Type B pancreatic cell (in vitro differentiated cells): Measurements from ENCODE around the gene ALDH1A1. TPM values are rescaled to one million over a fixed set of nuclear protein-coding genes. Genes with fewer than 3 reads are reported as not detected.

Experiments used
- DNase-seq: peaks from one replicate; pipeline ENCODE4 v3.0.0; 2021; ENCODE audit warnings: mixed read lengths; ENCODE audit not compliant: unreplicated experiment; ENCODE audit errors: extremely low spot score
- H3K27ac Mint-ChIP-seq: 2 replicates; pipeline ENCODE4 v1.8.0; 2021; ENCODE audit warnings: mild to moderate bottlenecking, mixed read lengths
- H3K27me3 Mint-ChIP-seq: 2 replicates; pipeline ENCODE4 v1.8.0; 2021; ENCODE audit warnings: mixed read lengths
- H3K36me3 Mint-ChIP-seq: 2 replicates; pipeline ENCODE4 v1.8.0; 2021; ENCODE audit warnings: mixed read lengths
- H3K4me1 Mint-ChIP-seq: one replicate; pipeline ENCODE4 v1.8.0; 2021; ENCODE audit warnings: mixed read lengths; ENCODE audit not compliant: unreplicated experiment
- H3K4me3 Mint-ChIP-seq: 2 replicates; pipeline ENCODE4 v1.8.0; 2021; ENCODE audit warnings: mild to moderate bottlenecking, mixed read lengths
- H3K9me3 Mint-ChIP-seq: 2 replicates; pipeline ENCODE4 v1.8.0; 2021; ENCODE audit warnings: mixed read lengths
- CTCF ChIP-seq: fragments of 200-600 bp; sonication (generic); conservative IDR thresholded peaks from 2 replicates; pipeline ENCODE4 v1.5.0; 2021; ENCODE audit warnings: antibody characterized with exemption, mild to moderate bottlenecking
- total RNA-seq: library from RNA; stranded (reverse); gene quantifications from 2 replicates; pipeline ENCODE4 v1.2.1, GENCODE V29; 2021; ENCODE audit warnings: low replicate concordance

Gene ALDH1A1
- total RNA-seq, 1 donor from 2014 or later = 242 TPM

- Mint-ChIP-seq H3K4me3 (no peak overlapping the region), H3K36me3 (no peaks in the 10 kb centered on the region), H3K27me3 (no peaks in the 10 kb centered on the region), H3K4me1 (no peaks in the 10 kb centered on the region), H3K9me3 (no peaks in the 10 kb centered on the region), H3K27ac (peak overlapping the region; percentile 2)
- DNase-seq = no peak
- TF ChIP-seq CTCF = no peak
These were observed 18.9 kb downstream of the ALDH1A1 start for GRCh38 chr9:72933730-72934665.

- Mint-ChIP-seq H3K27ac (no peak overlapping the region), H3K4me3 (no peak overlapping the region), H3K27me3 (no peaks in the 10 kb centered on the region), H3K4me1 (no peaks in the 10 kb centered on the region), H3K9me3 (no peaks in the 10 kb centered on the region), H3K36me3 (no peaks in the 10 kb centered on the region)
- TF ChIP-seq CTCF = no peak
- DNase-seq = no peak
These were observed 20.2 kb downstream of the ALDH1A1 start for GRCh38 chr9:72932619-72933018.

GRCh38 chr9:72931897-72932296, 21.0 kb downstream of the ALDH1A1 start:
- H3K27ac Mint-ChIP-seq = no peak overlapping the region
- no peaks in the 10 kb centered on the region for H3K36me3 Mint-ChIP-seq
- DNase-seq = no peak
- no peaks in the 10 kb centered on the region for H3K4me1 Mint-ChIP-seq
- no peak for TF ChIP-seq CTCF
- H3K27me3 Mint-ChIP-seq = no peaks in the 10 kb centered on the region
- H3K4me3 Mint-ChIP-seq = no peak overlapping the region
- H3K9me3 Mint-ChIP-seq = no peaks in the 10 kb centered on the region

- Mint-ChIP-seq H3K36me3 (no peaks in the 10 kb centered on the region), H3K4me3 (no peak overlapping the region), H3K27ac (no peak overlapping the region), H3K4me1 (no peaks in the 10 kb centered on the region), H3K9me3 (no peaks in the 10 kb centered on the region), H3K27me3 (no peaks in the 10 kb centered on the region)
- DNase-seq = no peak
- no peak for TF ChIP-seq CTCF
These were observed 21.4 kb downstream of the ALDH1A1 start for GRCh38 chr9:72931437-72931836.

- Mint-ChIP-seq H3K36me3 (no peaks in the 10 kb centered on the region), H3K9me3 (no peaks in the 10 kb centered on the region), H3K4me1 (no peaks in the 10 kb centered on the region), H3K4me3 (no peak overlapping the region), H3K27me3 (no peaks in the 10 kb centered on the region), H3K27ac (no peak overlapping the region)
- no peak for TF ChIP-seq CTCF
- no peak for DNase-seq
These were observed 22.0 kb downstream of the ALDH1A1 start for GRCh38 chr9:72930828-72931227.
